GM12864 (cell line): ENCODE measurements around the gene SEL1L.
"Not testable (repeated sequence)": the region's sequence is repeated elsewhere in the genome, so short reads cannot be mapped to it uniquely, and the experiment has no call there.

Source experiments
- DNase-seq: peaks from one replicate; pipeline ENCODE4 v3.0.0-alpha.2; 2011; ENCODE audit warnings: low read depth
- H3K4me3 ChIP-seq: 2 replicates; pipeline ENCODE4 v1.5.1; 2011; ENCODE audit warnings: mild to moderate bottlenecking, low read depth, low read length, control low read depth
- CTCF ChIP-seq: IDR thresholded peaks from 2 replicates; pipeline ENCODE4 v1.5.1; 2011; ENCODE audit warnings: low read depth, mild to moderate bottlenecking, moderate library complexity, low read length, control low read depth, inconsistent platforms; ENCODE audit errors: missing control alignments

Gene SEL1L

DNA sequence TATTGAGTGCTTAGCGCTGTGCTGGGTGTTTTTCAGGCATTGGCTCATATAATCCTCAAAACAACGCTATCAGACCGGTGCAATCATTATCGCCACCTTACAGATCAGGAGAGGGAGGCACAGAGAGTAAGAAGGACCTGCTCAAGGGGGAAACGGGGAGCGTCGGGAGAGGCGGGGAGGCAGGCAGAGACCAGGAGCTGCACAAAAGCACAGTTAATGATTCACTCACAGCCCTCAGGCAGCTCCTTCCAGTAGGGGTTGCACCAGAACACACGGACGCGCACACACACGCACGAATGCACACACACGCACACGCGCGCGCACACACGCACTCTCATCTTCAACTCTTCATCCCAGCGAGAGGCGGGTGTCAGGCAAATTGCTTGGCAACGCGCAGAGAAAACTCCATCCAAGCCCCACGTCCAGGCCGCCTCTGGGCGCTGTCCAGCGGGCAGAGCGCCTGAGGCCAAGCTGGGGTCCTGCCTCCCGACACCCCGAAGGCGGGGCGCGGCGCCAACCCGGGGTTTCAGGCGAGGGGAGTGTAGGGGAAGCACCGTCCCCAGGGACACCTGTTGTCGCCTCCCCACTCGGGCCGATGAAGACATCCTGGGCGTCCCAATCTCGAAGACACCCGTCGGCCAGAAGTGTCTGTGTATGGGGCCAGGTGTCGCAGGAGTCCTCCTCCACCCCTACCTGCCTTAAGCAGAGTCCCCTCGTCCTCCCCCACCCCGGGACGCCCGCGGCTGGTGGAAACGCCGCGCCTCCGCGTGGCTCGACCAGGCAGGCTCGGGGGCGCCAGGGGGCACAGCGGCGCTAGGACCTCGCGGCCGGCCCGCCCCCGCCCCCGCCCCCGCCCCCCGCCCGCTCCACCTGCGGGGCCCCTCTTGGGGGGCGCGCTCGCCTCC, 98.0 kb downstream of the SEL1L start:
- no peak for DNase-seq
- peak overlapping the region; percentile 41 for H3K4me3 ChIP-seq
- no peak for TF ChIP-seq CTCF

- DNase-seq, result no peak
- no peak for TF ChIP-seq CTCF
- no peak overlapping the region for H3K4me3 ChIP-seq
Observed at GRCh38 chr14:81435048-81435390, 98.6 kb downstream of the SEL1L start.

GRCh38 chr14:81434230-81434629, 99.4 kb downstream of the SEL1L start:
- no peak overlapping the region for H3K4me3 ChIP-seq
- TF ChIP-seq CTCF, result no peak
- no peak for DNase-seq

GRCh38 chr14:81433378-81433777, 100.3 kb downstream of the SEL1L start:
- TF ChIP-seq CTCF, result no peak
- no peak for DNase-seq
- no peak overlapping the region for H3K4me3 ChIP-seq

GRCh38 chr14:81432219-81432661, 101.4 kb downstream of the SEL1L start:
- no peak for TF ChIP-seq CTCF
- no peak for DNase-seq
- no peak overlapping the region for H3K4me3 ChIP-seq

DNA sequence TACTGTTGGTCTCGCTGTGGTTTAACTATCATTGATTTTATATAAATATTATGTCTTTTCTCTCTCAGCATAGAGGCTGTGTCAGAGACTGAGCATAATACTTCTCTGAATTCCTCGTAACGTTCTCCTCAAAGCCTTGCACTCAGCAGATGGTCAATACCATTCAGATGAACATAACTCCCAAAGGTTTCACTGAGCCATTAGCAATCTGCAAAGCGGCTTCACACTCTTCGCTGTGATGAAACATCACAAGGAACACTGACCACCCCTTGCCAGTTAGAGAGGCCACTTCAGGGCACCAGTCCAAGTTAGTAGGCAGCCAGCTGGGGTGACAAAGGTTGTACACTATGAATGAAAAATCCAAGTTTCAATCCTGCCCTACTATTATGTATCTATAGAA, 103.4 kb downstream of the SEL1L start:
- no peak for DNase-seq
- no peak overlapping the region for H3K4me3 ChIP-seq
- TF ChIP-seq CTCF, result no peak

GRCh38 chr14:81429749-81430148, 103.9 kb downstream of the SEL1L start:
- DNase-seq, H3K4me3 ChIP-seq: not testable (repeated sequence)
